ENCODE data around the gene C4orf36. TPM values are rescaled to one million over a fixed set of nuclear protein-coding genes. Genes with fewer than 3 reads are reported as not detected.

Gene C4orf36
- total and polyA plus RNA-seq, 2 of the 4 experiments (the other 2 are of a cell fraction), result 0.18 to 0.41 TPM

Other genes with a start within 250 kb of the C4orf36 start
- not detected in 2 replicates for gene SLC10A6, start 43.0 kb downstream of the C4orf36 start, total RNA-seq (2012; rRNA removed)
- gene SLC10A6, start 43.0 kb downstream of the C4orf36 start, polyA plus RNA-seq (2012; rRNA removed), result not detected in 2 replicates
- gene AFF1, start 42.6 kb upstream of the C4orf36 start, total RNA-seq (2012; rRNA removed), result 7.0 and 10.8 TPM in 2 replicates
- gene AFF1, start 42.6 kb upstream of the C4orf36 start, polyA plus RNA-seq (2012; rRNA removed), result 9.6 and 11.4 TPM in 2 replicates

All from IMR-90 (cell line).